Activated B cell treated with CpG ODN at 0.5 μM for 24 hours (primary cell): Measurements from ENCODE around the gene TMEFF2. TPM values are rescaled to one million over a fixed set of nuclear protein-coding genes. Genes with fewer than 3 reads are reported as not detected.

Experiments
- ATAC-seq: fragments of 200-7000 bp; cut with Tn5 transposase; one replicate; pipeline ENCODE4 v1.10.0; 2021; ENCODE audit warnings: low read depth, mild to moderate bottlenecking, moderate library complexity
- CTCF ChIA-PET: fragments of 350-600 bp; sonication (Branson Sonifier 250); formaldehyde crosslinking; loops from one replicate; lab custom pipeline; 2021; ENCODE audit warnings: antibody characterized with exemption; lab: Charles Lee
- POLR2A ChIA-PET: fragments of 350-600 bp; sonication (Branson Sonifier 250); formaldehyde crosslinking; loops from one replicate; lab custom pipeline; 2021; ENCODE audit warnings: antibody characterized with exemption; lab: Charles Lee
- DNase-seq: peaks from one replicate; pipeline ENCODE4 v3.0.0; 2022
- H3K27ac Mint-ChIP-seq: one replicate; pipeline ENCODE4 v1.8.0; 2020; ENCODE audit warnings: mixed read lengths
- H3K27me3 Mint-ChIP-seq: one replicate; pipeline ENCODE4 v1.8.0; 2021; ENCODE audit warnings: mixed read lengths
- H3K36me3 Mint-ChIP-seq: one replicate; pipeline ENCODE4 v1.8.0; 2021; ENCODE audit warnings: low read depth, mixed read lengths
- H3K4me1 Mint-ChIP-seq: one replicate; pipeline ENCODE4 v1.8.0; 2021; ENCODE audit warnings: mixed read lengths
- H3K4me3 Mint-ChIP-seq: one replicate; pipeline ENCODE4 v1.8.0; 2020; ENCODE audit warnings: mild to moderate bottlenecking, mixed read lengths
- H3K9me3 Mint-ChIP-seq: one replicate; pipeline ENCODE4 v1.8.0; 2020; ENCODE audit warnings: mixed read lengths
- CTCF ChIP-seq: fragments of 200-600 bp; IDR thresholded peaks from one replicate; pipeline ENCODE4 v1.8.0; 2022; ENCODE audit warnings: antibody characterized with exemption, mild to moderate bottlenecking
- intact Hi-C: fragments of 100-400 bp; cut with micrococcal nuclease; formaldehyde crosslinking; loops from one replicate; pipeline ENCODE4 v1.15.1; 2024
- total RNA-seq: library from RNA; stranded (reverse); gene quantifications from 2 replicates; pipeline ENCODE4 v1.2.3, GENCODE V29; 2022

TMEFF2 gene
- total RNA-seq, 1 donor from 2014 or later: not detected

- Mint-ChIP-seq H3K4me3 (no peak overlapping the region), H3K4me1 (no peaks in the 10 kb centered on the region), H3K27ac (no peak overlapping the region), H3K27me3 (no peaks in the 10 kb centered on the region), H3K36me3 (no peaks in the 10 kb centered on the region), H3K9me3 (no peaks in the 10 kb centered on the region)
- DNase-seq (no peak), ATAC-seq (no peak)
- TF ChIP-seq CTCF: no peak
- CTCF ChIA-PET: no interaction called here
- intact Hi-C loops: no loop called here
- POLR2A ChIA-PET: no interaction called here
These were observed 156.6 kb downstream of the TMEFF2 start for GRCh38 chr2:192038110-192038509.

DNA sequence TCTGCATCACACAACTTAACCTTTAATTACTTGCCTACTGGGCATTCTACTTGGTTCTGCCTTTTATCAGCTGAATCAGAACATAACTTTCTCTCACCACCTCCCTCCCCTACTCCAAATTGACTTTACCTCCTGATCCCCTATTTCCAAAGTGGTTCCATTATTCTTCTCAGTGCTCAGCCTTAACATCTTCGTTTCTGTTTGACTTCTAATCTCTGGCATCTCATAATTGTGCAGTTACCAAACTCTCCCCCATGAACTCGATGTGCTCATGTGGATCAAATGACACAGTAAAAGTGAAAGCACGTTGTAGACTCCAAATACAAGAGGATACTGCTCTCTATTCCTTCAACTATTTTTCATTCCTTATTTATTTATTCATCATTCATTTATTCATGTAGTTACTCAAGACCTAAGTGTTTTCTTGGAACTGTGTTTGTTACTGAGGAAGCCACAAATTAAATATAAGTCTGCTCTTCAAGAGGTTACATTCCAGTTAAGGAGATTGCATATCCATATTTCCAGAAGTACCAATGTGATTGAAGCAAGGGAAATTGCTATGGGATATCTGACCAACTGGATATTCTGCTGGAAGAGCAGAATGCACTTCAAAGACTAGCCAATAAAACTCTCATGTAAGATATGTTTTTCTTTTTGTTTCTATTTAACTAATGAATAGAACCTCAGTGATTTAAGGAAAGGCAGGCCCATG is 158.8 kb downstream of the TMEFF2 start:
- ChIA-PET CTCF (no interaction called here), POLR2A (no interaction called here)
- Mint-ChIP-seq H3K27me3 (no peaks in the 10 kb centered on the region), H3K27ac (no peak overlapping the region), H3K9me3 (no peaks in the 10 kb centered on the region), H3K4me1 (no peaks in the 10 kb centered on the region), H3K4me3 (no peak overlapping the region), H3K36me3 (no peaks in the 10 kb centered on the region)
- intact Hi-C loops: no loop called here
- no peak for TF ChIP-seq CTCF
- no peak for ATAC-seq
- DNase-seq: no peak

DNA sequence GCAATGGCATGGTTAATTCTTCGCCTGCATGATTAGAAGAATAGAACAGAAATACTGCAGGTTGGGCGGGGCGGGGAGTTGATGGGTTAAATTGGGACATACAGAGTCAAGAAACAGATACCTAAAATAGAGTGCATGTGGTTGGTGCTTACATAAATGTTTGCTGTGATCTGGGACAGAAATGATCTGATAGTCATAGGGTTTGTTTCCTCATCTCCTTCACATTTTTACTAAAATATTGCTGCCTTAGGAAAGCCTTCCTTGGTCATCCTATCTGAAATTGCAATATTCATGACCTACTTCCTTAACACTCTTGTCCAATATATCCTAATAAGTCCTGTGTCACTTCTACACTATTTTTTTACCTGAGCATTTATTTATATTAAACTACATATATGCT is 163.9 kb downstream of the TMEFF2 start:
- TF ChIP-seq CTCF: no peak
- H3K27me3 Mint-ChIP-seq: peaks cover 2% of the 10 kb centered on the region
- no peak for ATAC-seq
- no peaks in the 10 kb centered on the region for H3K4me1 Mint-ChIP-seq
- ChIA-PET POLR2A (no interaction called here), CTCF (no interaction called here)
- no peak overlapping the region for H3K4me3 Mint-ChIP-seq
- H3K36me3 Mint-ChIP-seq: no peaks in the 10 kb centered on the region
- peaks cover 2% of the 10 kb centered on the region for H3K9me3 Mint-ChIP-seq
- DNase-seq: no peak
- intact Hi-C loops: no loop called here
- no peak overlapping the region for H3K27ac Mint-ChIP-seq

- CTCF ChIA-PET: no interaction called here
- no peak overlapping the region for H3K4me3 Mint-ChIP-seq
These were observed 164.4 kb downstream of the TMEFF2 start for GRCh38 chr2:192030289-192030688.

DNA sequence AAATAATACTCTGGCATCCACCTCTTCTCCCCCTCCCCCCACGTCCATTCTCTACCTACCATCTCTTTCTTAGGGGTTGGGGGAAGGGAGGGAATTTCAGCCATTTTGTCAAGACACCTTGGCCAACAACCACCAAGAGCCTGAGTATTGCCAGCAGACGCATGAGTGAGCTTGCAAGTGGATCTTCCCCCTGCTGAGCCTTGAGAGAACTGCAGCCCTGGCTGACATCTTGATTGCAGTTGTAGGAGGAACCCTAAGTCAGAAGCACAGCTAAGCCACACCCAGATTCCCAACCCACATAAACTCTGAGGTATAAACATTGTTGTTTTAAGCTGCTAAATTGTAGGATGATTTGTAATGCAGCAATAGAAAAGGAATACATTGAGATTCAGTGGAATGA is 165.6 kb downstream of the TMEFF2 start:
- Mint-ChIP-seq H3K4me1 (no peaks in the 10 kb centered on the region), H3K4me3 (no peak overlapping the region), H3K9me3 (peaks cover 2% of the 10 kb centered on the region), H3K36me3 (no peaks in the 10 kb centered on the region), H3K27me3 (peaks cover 3% of the 10 kb centered on the region), H3K27ac (no peak overlapping the region)
- no peak for TF ChIP-seq CTCF
- POLR2A ChIA-PET: no interaction called here
- DNase-seq: no peak
- CTCF ChIA-PET: no interaction called here
- intact Hi-C loops: no loop called here
- ATAC-seq: no peak

More at GRCh38 chr2:192030289-192030688, 164.4 kb downstream of the TMEFF2 start:
- peaks cover 2% of the 10 kb centered on the region for H3K9me3 Mint-ChIP-seq
- no peak for TF ChIP-seq CTCF
- H3K27ac Mint-ChIP-seq: no peak overlapping the region
- peaks cover 2% of the 10 kb centered on the region for H3K27me3 Mint-ChIP-seq
- H3K4me1 Mint-ChIP-seq: no peaks in the 10 kb centered on the region
- DNase-seq (no peak), ATAC-seq (no peak)
- POLR2A ChIA-PET: no interaction called here
- no peaks in the 10 kb centered on the region for H3K36me3 Mint-ChIP-seq
- intact Hi-C loops: no loop called here
